ENCODE measurements around the gene GRK2. TPM values are rescaled to one million over a fixed set of nuclear protein-coding genes. Genes with fewer than 3 reads are reported as not detected.

Gene GRK2
- total RNA-seq, 1 donor from 2014 or later, result 35.7 TPM

Other genes with a start within 250 kb of the GRK2 start
- gene SYT12, start 243.3 kb upstream of the GRK2 start, total RNA-seq, result 0.04 TPM in 1 of 2 replicates, not detected in the other
- gene RHOD, start 209.6 kb upstream of the GRK2 start, total RNA-seq, result 4.2 and 10.6 TPM in 2 replicates
- 33.0 and 49.2 TPM in 2 replicates for gene KDM2A, start 147.2 kb upstream of the GRK2 start, total RNA-seq
- gene ANKRD13D, start 22.8 kb downstream of the GRK2 start, total RNA-seq, result 27.0 and 30.1 TPM in 2 replicates
- gene SSH3, start 37.1 kb downstream of the GRK2 start, total RNA-seq, result 7.6 and 7.7 TPM in 2 replicates
- gene POLD4, start 87.1 kb downstream of the GRK2 start, total RNA-seq, result 22.9 and 29.2 TPM in 2 replicates
- gene CLCF1, start 107.1 kb downstream of the GRK2 start, total RNA-seq, result 1.6 and 2.2 TPM in 2 replicates
- gene RAD9A, start 125.5 kb downstream of the GRK2 start, total RNA-seq, result 5.0 and 5.3 TPM in 2 replicates
- 239 and 250 TPM in 2 replicates for gene PPP1CA, start 135.4 kb downstream of the GRK2 start, total RNA-seq
- not detected in 2 replicates for gene TBC1D10C, start 137.6 kb downstream of the GRK2 start, total RNA-seq
- gene CARNS1, start 149.2 kb downstream of the GRK2 start, total RNA-seq, result 0.07 TPM in 1 of 2 replicates, not detected in the other
- gene RPS6KB2, start 162.0 kb downstream of the GRK2 start, total RNA-seq, result 46.2 and 54.3 TPM in 2 replicates
- gene PTPRCAP, start 171.2 kb downstream of the GRK2 start, total RNA-seq, result 0.14 and 0.40 TPM in 2 replicates
- gene CORO1B, start 177.0 kb downstream of the GRK2 start, total RNA-seq, result 154 and 169 TPM in 2 replicates
- gene GPR152, start 186.3 kb downstream of the GRK2 start, total RNA-seq, result not detected in 2 replicates
- gene CABP4, start 188.9 kb downstream of the GRK2 start, total RNA-seq, result 0.04 and 0.33 TPM in 2 replicates
- 14.4 and 15.7 TPM in 2 replicates for gene TMEM134, start 202.8 kb downstream of the GRK2 start, total RNA-seq
- 77.2 and 91.2 TPM in 2 replicates for gene AIP, start 216.6 kb downstream of the GRK2 start, total RNA-seq
- gene PITPNM1, start 238.9 kb downstream of the GRK2 start, total RNA-seq, result 15.5 and 16.4 TPM in 2 replicates
- 14.8 and 23.0 TPM in 2 replicates for gene CDK2AP2, start 241.7 kb downstream of the GRK2 start, total RNA-seq

All from pulmonary artery endothelial cell (primary cell).